Liver (tissue), 9 donors: Measurements from ENCODE around the gene CCDC40. TPM values are rescaled to one million over a fixed set of nuclear protein-coding genes. Genes with fewer than 3 reads are reported as not detected.

ENCODE experiments used
- DNase-seq: peaks from one replicate; pipeline ENCODE4 v3.0.0-alpha.2; 2017; ENCODE audit warnings: low spot score
- H3K27ac ChIP-seq, 2 donors: one replicate each; pipeline ENCODE4 v1.7.0; 2013; ENCODE audit warnings: inconsistent platforms in 2 of 2, low read length in 2 of 2, control low read depth in 1 of 2, low read depth in 1 of 2, mild to moderate bottlenecking in 1 of 2
- H3K27me3 ChIP-seq, 4 donors: one replicate each; pipeline versions ENCODE4 v1.6.1 to v1.7.0; 2013; ENCODE audit warnings: low read length in 3 of 4, inconsistent platforms in 1 of 4, mild to moderate bottlenecking in 1 of 4, moderate library complexity in 1 of 4; ENCODE audit not compliant: control insufficient read depth in 4 of 4, insufficient read depth in 4 of 4
- H3K36me3 ChIP-seq, 4 donors: one replicate each; pipeline versions ENCODE4 v1.6.1 to v1.7.0; 2013; ENCODE audit warnings: low read length in 3 of 4, mild to moderate bottlenecking in 3 of 4, low read depth in 1 of 4, moderate library complexity in 1 of 4; ENCODE audit not compliant: control insufficient read depth in 4 of 4, insufficient read depth in 3 of 4
- H3K4me1 ChIP-seq, 4 donors: one replicate each; pipeline versions ENCODE4 v1.6.1 to v1.7.0; 2013; ENCODE audit warnings: low read length in 3 of 4, mild to moderate bottlenecking in 3 of 4, moderate library complexity in 1 of 4; ENCODE audit not compliant: control insufficient read depth in 4 of 4, insufficient read depth in 4 of 4
- H3K4me3 ChIP-seq, 3 donors: one replicate each; pipeline versions ENCODE4 v1.6.1 to v1.7.0; 2013; ENCODE audit warnings: low read length in 3 of 3, control low read depth in 1 of 3, low read depth in 1 of 3, mild to moderate bottlenecking in 1 of 3
- H3K9ac ChIP-seq, 2 donors: one replicate each; pipeline ENCODE4 v1.7.0; 2013; ENCODE audit warnings: low read length in 2 of 2, mild to moderate bottlenecking in 2 of 2, moderate library complexity in 2 of 2, control low read depth in 1 of 2, low read depth in 1 of 2
- H3K9me3 ChIP-seq, 4 donors: one replicate each; pipeline versions ENCODE4 v1.6.1 to v1.7.0; 2013; ENCODE audit warnings: low read length in 3 of 4; ENCODE audit not compliant: control insufficient read depth in 4 of 4
- ATF3 ChIP-seq: IDR thresholded peaks from 2 replicates; pipeline ENCODE4 v1.6.1; 2016; ENCODE audit warnings: antibody characterized with exemption
- CTCF ChIP-seq: fragments of 150-350 bp; IDR thresholded peaks from 2 replicates; pipeline ENCODE4 v1.5.1; 2017; ENCODE audit warnings: improper control_type of control experiment, low read depth, low read length; ENCODE audit not compliant: missing input control
- EGR1 ChIP-seq, 2 donors: IDR thresholded peaks; 2 replicates each; pipeline ENCODE4 v1.6.1; 2016 to 2018; ENCODE audit warnings: antibody characterized with exemption in 2 of 2, low read depth in 2 of 2
- FOXA2 ChIP-seq: IDR thresholded peaks from 2 replicates; pipeline ENCODE4 v1.6.1; 2016; ENCODE audit warnings: antibody characterized with exemption
- GABPA ChIP-seq, 2 donors: IDR thresholded peaks in 1 of 2; conservative IDR thresholded peaks in 1 of 2; 2 replicates each; pipeline ENCODE4 v1.6.1; 2016; ENCODE audit warnings: antibody characterized with exemption in 2 of 2, mild to moderate bottlenecking in 1 of 2, moderate library complexity in 1 of 2
- HNF4A ChIP-seq, 2 donors: conservative IDR thresholded peaks; 2 replicates each; pipeline ENCODE4 v1.6.1; 2016; ENCODE audit warnings: antibody characterized with exemption in 2 of 2, mild to moderate bottlenecking in 2 of 2
- JUND ChIP-seq, 2 donors: IDR thresholded peaks; 2 replicates each; pipeline ENCODE4 v1.6.1; 2016; ENCODE audit warnings: antibody characterized with exemption in 2 of 2
- NR2F2 ChIP-seq: IDR thresholded peaks from 2 replicates; pipeline ENCODE4 v1.6.1; 2016; ENCODE audit warnings: antibody characterized with exemption
- RAD21 ChIP-seq, 2 donors: IDR thresholded peaks; 2 replicates each; pipeline ENCODE4 v1.6.1; 2016; ENCODE audit warnings: antibody characterized with exemption in 2 of 2, mild to moderate bottlenecking in 2 of 2
- RXRA ChIP-seq, 2 donors: IDR thresholded peaks; 2 replicates each; pipeline ENCODE4 v1.6.1; 2017 to 2018; ENCODE audit warnings: antibody characterized with exemption in 2 of 2, mild to moderate bottlenecking in 1 of 2
- SP1 ChIP-seq: IDR thresholded peaks from 2 replicates; pipeline ENCODE4 v1.6.1; 2018; ENCODE audit warnings: antibody characterized with exemption, mild to moderate bottlenecking
- TAF1 ChIP-seq: conservative IDR thresholded peaks from 2 replicates; pipeline ENCODE4 v1.6.1; 2016; ENCODE audit warnings: antibody characterized with exemption, mild to moderate bottlenecking
- YY1 ChIP-seq: IDR thresholded peaks from 2 replicates; pipeline ENCODE4 v1.6.1; 2016; ENCODE audit warnings: antibody characterized with exemption, mild to moderate bottlenecking
- ZBTB33 ChIP-seq: IDR thresholded peaks from 2 replicates; pipeline ENCODE4 v1.6.1; 2016; ENCODE audit warnings: antibody characterized with exemption
- WGBS: extraction: QIAGEN DNeasy Blood & Tissue Kit; methylation state at CpG from one replicate; pipeline ENCODE4 v1.1.7; 2013; 5-methylcytosine and 5-hydroxymethylcytosine counted together
- polyA plus RNA-seq, 2 donors: library from polyadenylated mRNA; stranded (reverse) in 1 of 2; unstranded in 1 of 2; fragments of 200-250 nt in 1 of 2; fragments of >200 nt in 1 of 2; fragmentation: Nextera tagmentation in 1 of 2; extraction: Ambion mirVana in 1 of 2; gene quantifications; one replicate each; pipeline versions ENCODE4 v1.2.1 to v1.2.3, GENCODE V29; 2013 to 2015
- total RNA-seq, 2 donors: library from RNA; depleted of rRNA; stranded (reverse); fragments of >200 nt; gene quantifications; one replicate each; pipeline ENCODE4 v1.2.3, GENCODE V29; 2014
- donor health status: healthy.
- donor health status: healthy.
- donor health status: healthy.
- donor health status: healthy.
- donor health status: healthy.

Gene CCDC40
- total and polyA plus RNA-seq, 4 donors = 0.60 to 3.0 (median 1.4) TPM

- Histone ChIP-seq H3K9me3 (no peaks in the 10 kb centered on the region), H3K4me1 (peaks cover 3 to 24% (median 14%) of the 10 kb centered on the region in 4 donors), H3K4me3 (no peak overlapping the region), H3K36me3 (peaks cover 0 to 6% (median 2%) of the 10 kb centered on the region in 4 donors), H3K27ac (no peak overlapping the region), H3K9ac (no peak overlapping the region), H3K27me3 (no peaks in the 10 kb centered on the region)
- no peak for DNase-seq
- WGBS = 74% methylated on average over 10 of the region's 10 CpGs
- TF ChIP-seq RAD21 (IDR thresholded peaks at IDR 0.05) = no peak
- TF ChIP-seq JUND (IDR thresholded peaks at IDR 0.05) = no peak
- no peak for TF ChIP-seq ZBTB33
- TF ChIP-seq RXRA (IDR thresholded peaks at IDR 0.05) = no peak
- TF ChIP-seq GABPA (IDR thresholded peaks at IDR 0.05 in 1 of 2, conservative IDR thresholded peaks at IDR 0.05 in 1 of 2) = no peak
- no peak for TF ChIP-seq FOXA2
These were observed 28.5 kb upstream of the CCDC40 start for GRCh38 chr17:80007939-80008338.

- Histone ChIP-seq H3K27ac (peak overlapping the region in 1 of 2 donors; percentile 26), H3K27me3 (no peaks in the 10 kb centered on the region), H3K9ac (no peak overlapping the region), H3K4me3 (no peak overlapping the region), H3K4me1 (peaks cover 3 to 24% (median 14%) of the 10 kb centered on the region in 4 donors), H3K36me3 (peaks cover 0 to 9% (median 2%) of the 10 kb centered on the region in 4 donors), H3K9me3 (no peaks in the 10 kb centered on the region)
- no peak for TF ChIP-seq ATF3
- no peak for TF ChIP-seq NR2F2
- TF ChIP-seq HNF4A (conservative IDR thresholded peaks at IDR 0.05) = peak; percentile 40 to 41
- TF ChIP-seq EGR1 (IDR thresholded peaks at IDR 0.05; ENCODE audit: low read depth in 2 of 2) = no peak
- TF ChIP-seq JUND (IDR thresholded peaks at IDR 0.05) = no peak
- peak; percentile 40 for TF ChIP-seq SP1
- peak; percentile 41 to 56 for TF ChIP-seq RXRA (IDR thresholded peaks at IDR 0.05)
- no peak for TF ChIP-seq TAF1
- no peak for TF ChIP-seq YY1
- TF ChIP-seq RAD21 (IDR thresholded peaks at IDR 0.05) = peak; percentile 83 to 95
- peak; percentile 96 for TF ChIP-seq CTCF
- DNase-seq = peak; percentile 83
- WGBS = 12% methylated on average over 17 of the region's 17 CpGs
These were observed 28.0 kb upstream of the CCDC40 start for GRCh38 chr17:80008383-80008840.

- no peak for DNase-seq
- no peak overlapping the region for H3K4me3 ChIP-seq
- peaks cover 3 to 24% (median 14%) of the 10 kb centered on the region in 4 donors for H3K4me1 ChIP-seq
- no peak for TF ChIP-seq FOXA2
- TF ChIP-seq RXRA (IDR thresholded peaks at IDR 0.05) = peak in 1 of 2 donors; percentile 3
- H3K36me3 ChIP-seq = peaks cover 0 to 9% (median 2%) of the 10 kb centered on the region in 4 donors
- H3K27me3 ChIP-seq = no peaks in the 10 kb centered on the region
- no peak overlapping the region for H3K9ac ChIP-seq
- H3K9me3 ChIP-seq = no peaks in the 10 kb centered on the region
- H3K27ac ChIP-seq = peak overlapping the region in 1 of 2 donors; percentile 26
- WGBS = 82% methylated on average over 18 of the region's 18 CpGs
These were observed 27.6 kb upstream of the CCDC40 start for GRCh38 chr17:80008848-80009247.
